ENCODE data around the gene BOK. TPM values are rescaled to one million over a fixed set of nuclear protein-coding genes. Genes with fewer than 3 reads are reported as not detected.

BOK gene
- total and polyA plus RNA-seq, 4 donors: 11.3 to 82.1 (median 44.0) TPM

DNA sequence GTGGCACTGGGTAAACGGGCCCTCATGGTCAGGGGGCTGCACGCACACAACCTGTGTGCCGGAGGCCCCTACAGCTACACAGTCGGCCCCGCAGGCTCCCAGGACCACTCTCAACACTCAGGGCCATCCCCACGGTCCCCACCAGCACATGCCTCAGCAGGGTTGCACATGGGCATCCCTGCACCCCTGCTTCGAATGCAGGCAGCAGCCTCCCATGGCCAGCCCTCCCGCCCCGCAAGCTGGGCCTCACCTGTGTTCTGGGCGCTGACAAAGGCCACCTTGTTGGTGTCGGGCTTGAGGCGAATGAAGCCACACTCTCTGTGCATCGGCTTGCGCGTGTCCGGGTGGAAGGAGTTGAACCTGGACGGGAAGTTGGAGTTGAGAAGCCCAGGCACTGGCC lies 44.2 kb downstream of the BOK start:
- H3K4me3 ChIP-seq (ENCODE audit: low read depth in 1 of 3, low read length in 3 of 3): no peak overlapping the region
- WGBS: 98% methylated on average over 17 of the region's 17 CpGs
- H3K36me3 ChIP-seq (ENCODE audit: control insufficient read depth in 4 of 4, insufficient read depth in 3 of 4, low read depth in 1 of 4, low read length in 3 of 4): peaks cover 7 to 41% (median 22%) of the 10 kb centered on the region in 4 donors
- no peak for TF ChIP-seq JUND (IDR thresholded peaks at IDR 0.05)
- TF ChIP-seq, protein P1, sequence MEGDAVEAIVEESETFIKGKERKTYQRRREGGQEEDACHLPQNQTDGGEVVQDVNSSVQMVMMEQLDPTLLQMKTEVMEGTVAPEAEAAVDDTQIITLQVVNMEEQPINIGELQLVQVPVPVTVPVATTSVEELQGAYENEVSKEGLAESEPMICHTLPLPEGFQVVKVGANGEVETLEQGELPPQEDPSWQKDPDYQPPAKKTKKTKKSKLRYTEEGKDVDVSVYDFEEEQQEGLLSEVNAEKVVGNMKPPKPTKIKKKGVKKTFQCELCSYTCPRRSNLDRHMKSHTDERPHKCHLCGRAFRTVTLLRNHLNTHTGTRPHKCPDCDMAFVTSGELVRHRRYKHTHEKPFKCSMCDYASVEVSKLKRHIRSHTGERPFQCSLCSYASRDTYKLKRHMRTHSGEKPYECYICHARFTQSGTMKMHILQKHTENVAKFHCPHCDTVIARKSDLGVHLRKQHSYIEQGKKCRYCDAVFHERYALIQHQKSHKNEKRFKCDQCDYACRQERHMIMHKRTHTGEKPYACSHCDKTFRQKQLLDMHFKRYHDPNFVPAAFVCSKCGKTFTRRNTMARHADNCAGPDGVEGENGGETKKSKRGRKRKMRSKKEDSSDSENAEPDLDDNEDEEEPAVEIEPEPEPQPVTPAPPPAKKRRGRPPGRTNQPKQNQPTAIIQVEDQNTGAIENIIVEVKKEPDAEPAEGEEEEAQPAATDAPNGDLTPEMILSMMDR (IDR thresholded peaks at IDR 0.05; ENCODE audit: low read depth, low read length, missing input control): no peak
- no peak for TF ChIP-seq RAD21 (IDR thresholded peaks at IDR 0.05)
- TF ChIP-seq, protein P2, sequence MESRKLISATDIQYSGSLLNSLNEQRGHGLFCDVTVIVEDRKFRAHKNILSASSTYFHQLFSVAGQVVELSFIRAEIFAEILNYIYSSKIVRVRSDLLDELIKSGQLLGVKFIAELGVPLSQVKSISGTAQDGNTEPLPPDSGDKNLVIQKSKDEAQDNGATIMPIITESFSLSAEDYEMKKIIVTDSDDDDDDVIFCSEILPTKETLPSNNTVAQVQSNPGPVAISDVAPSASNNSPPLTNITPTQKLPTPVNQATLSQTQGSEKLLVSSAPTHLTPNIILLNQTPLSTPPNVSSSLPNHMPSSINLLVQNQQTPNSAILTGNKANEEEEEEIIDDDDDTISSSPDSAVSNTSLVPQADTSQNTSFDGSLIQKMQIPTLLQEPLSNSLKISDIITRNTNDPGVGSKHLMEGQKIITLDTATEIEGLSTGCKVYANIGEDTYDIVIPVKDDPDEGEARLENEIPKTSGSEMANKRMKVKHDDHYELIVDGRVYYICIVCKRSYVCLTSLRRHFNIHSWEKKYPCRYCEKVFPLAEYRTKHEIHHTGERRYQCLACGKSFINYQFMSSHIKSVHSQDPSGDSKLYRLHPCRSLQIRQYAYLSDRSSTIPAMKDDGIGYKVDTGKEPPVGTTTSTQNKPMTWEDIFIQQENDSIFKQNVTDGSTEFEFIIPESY (IDR thresholded peaks at IDR 0.05): no peak
- TF ChIP-seq HNF4A (conservative IDR thresholded peaks at IDR 0.05): no peak
- DNase-seq (ENCODE audit: low spot score): no peak
- no peak overlapping the region for H3K9ac ChIP-seq (ENCODE audit: low read depth in 1 of 2, low read length in 2 of 2)
- no peaks in the 10 kb centered on the region for H3K9me3 ChIP-seq (ENCODE audit: control insufficient read depth in 4 of 4, low read length in 3 of 4)
- no peak overlapping the region for H3K27ac ChIP-seq (ENCODE audit: low read depth in 1 of 2, low read length in 2 of 2)
- no peaks in the 10 kb centered on the region for H3K4me1 ChIP-seq (ENCODE audit: control insufficient read depth in 4 of 4, insufficient read depth in 4 of 4, low read length in 3 of 4)
- no peaks in the 10 kb centered on the region for H3K27me3 ChIP-seq (ENCODE audit: control insufficient read depth in 4 of 4, insufficient read depth in 4 of 4, low read length in 3 of 4)

DNA sequence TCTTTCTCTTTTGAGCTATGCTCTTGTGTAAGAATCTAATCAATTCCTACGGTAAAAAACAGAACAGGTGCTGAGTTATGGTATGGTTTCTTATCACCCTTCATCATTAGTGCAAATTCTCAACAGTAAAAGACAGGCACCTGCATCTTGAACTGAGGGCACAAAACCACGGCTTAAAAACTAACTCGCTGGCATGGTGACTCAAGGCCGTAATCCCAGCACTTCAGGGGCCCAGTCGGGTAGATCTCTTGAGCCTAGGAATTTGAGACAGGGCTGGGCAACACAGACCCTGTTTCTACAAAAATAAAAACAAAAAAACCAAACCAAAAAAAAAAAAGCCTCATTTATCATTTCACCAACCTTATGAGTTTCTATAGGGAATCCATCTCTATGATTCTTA lies 45.1 kb downstream of the BOK start:
- Histone ChIP-seq H3K4me3 (ENCODE audit: low read depth in 1 of 3, low read length in 3 of 3) (no peak overlapping the region), H3K9ac (ENCODE audit: low read depth in 1 of 2, low read length in 2 of 2) (no peak overlapping the region), H3K4me1 (ENCODE audit: control insufficient read depth in 4 of 4, insufficient read depth in 4 of 4, low read length in 3 of 4) (no peaks in the 10 kb centered on the region), H3K27me3 (ENCODE audit: control insufficient read depth in 4 of 4, insufficient read depth in 4 of 4, low read length in 3 of 4) (no peaks in the 10 kb centered on the region), H3K9me3 (ENCODE audit: control insufficient read depth in 4 of 4, low read length in 3 of 4) (no peaks in the 10 kb centered on the region), H3K36me3 (ENCODE audit: control insufficient read depth in 4 of 4, insufficient read depth in 3 of 4, low read depth in 1 of 4, low read length in 3 of 4) (peaks cover 8 to 39% (median 23%) of the 10 kb centered on the region in 4 donors), H3K27ac (ENCODE audit: low read depth in 1 of 2, low read length in 2 of 2) (no peak overlapping the region)
- no peak for TF ChIP-seq SP1 (IDR thresholded peaks at IDR 0.05)
- no peak for TF ChIP-seq RXRA (IDR thresholded peaks at IDR 0.05)
- 92% methylated on average over 5 of the region's 5 CpGs for WGBS
- DNase-seq (ENCODE audit: low spot score): no peak

DNA sequence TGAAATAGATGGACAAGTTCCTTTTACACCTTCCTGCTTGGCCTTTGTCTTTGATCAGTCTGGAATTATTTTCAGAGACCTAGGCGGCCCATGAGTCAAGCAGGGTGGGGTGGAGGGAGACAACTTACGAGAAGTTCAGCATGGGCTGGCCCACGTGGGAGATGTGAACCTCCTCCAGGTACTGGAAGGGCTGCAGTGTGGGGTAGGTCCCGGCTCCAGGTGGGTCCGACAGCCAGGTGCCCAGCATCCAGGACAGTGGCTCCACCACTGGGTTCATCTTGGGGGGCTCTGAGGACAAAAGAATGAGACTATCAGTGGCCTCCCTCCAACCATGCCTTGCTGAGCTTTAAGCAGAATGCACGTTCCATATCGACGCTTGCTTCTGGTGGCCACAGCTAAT lies 47.6 kb downstream of the BOK start:
- no peaks in the 10 kb centered on the region for H3K27me3 ChIP-seq (ENCODE audit: control insufficient read depth in 4 of 4, insufficient read depth in 4 of 4, low read length in 3 of 4)
- H3K36me3 ChIP-seq (ENCODE audit: control insufficient read depth in 4 of 4, insufficient read depth in 3 of 4, low read depth in 1 of 4, low read length in 3 of 4): peaks cover 3 to 30% (median 15%) of the 10 kb centered on the region in 4 donors
- no peak overlapping the region for H3K27ac ChIP-seq (ENCODE audit: low read depth in 1 of 2, low read length in 2 of 2)
- peaks cover 2 to 8% (median 6%) of the 10 kb centered on the region in 4 donors for H3K4me1 ChIP-seq (ENCODE audit: control insufficient read depth in 4 of 4, insufficient read depth in 4 of 4, low read length in 3 of 4)
- no peaks in the 10 kb centered on the region for H3K9me3 ChIP-seq (ENCODE audit: control insufficient read depth in 4 of 4, low read length in 3 of 4)
- 97% methylated on average over 8 of the region's 8 CpGs for WGBS
- no peak overlapping the region for H3K4me3 ChIP-seq (ENCODE audit: low read depth in 1 of 3, low read length in 3 of 3)
- no peak for DNase-seq (ENCODE audit: low spot score)
- TF ChIP-seq HNF4A (conservative IDR thresholded peaks at IDR 0.05): no peak
- no peak for TF ChIP-seq FOXA1 (IDR thresholded peaks at IDR 0.05)
- TF ChIP-seq HNF4G (IDR thresholded peaks at IDR 0.05): no peak
- TF ChIP-seq RXRA (IDR thresholded peaks at IDR 0.05): no peak
- TF ChIP-seq, protein P2 (IDR thresholded peaks at IDR 0.05): no peak
- no peak for TF ChIP-seq GABPA (IDR thresholded peaks at IDR 0.05 in 1 of 2, conservative IDR thresholded peaks at IDR 0.05 in 1 of 2)
- TF ChIP-seq TAF1 (conservative IDR thresholded peaks at IDR 0.05): no peak
- TF ChIP-seq SP1 (IDR thresholded peaks at IDR 0.05): no peak
- TF ChIP-seq FOXA2 (IDR thresholded peaks at IDR 0.05): no peak
- TF ChIP-seq, protein P1 (IDR thresholded peaks at IDR 0.05; ENCODE audit: low read depth, low read length, missing input control): no peak
- no peak overlapping the region for H3K9ac ChIP-seq (ENCODE audit: low read depth in 1 of 2, low read length in 2 of 2)

All from liver (tissue), 9 donors.